Karpas-422 (cell line): ENCODE results near the gene CCDC92B. TPM values are rescaled to one million over a fixed set of nuclear protein-coding genes. Genes with fewer than 3 reads are reported as not detected.
"Not testable (repeated sequence)": the region's sequence is repeated elsewhere in the genome, so short reads cannot be mapped to it uniquely, and the experiment has no call there.

Experiments used
- DNase-seq: peaks from one replicate; pipeline ENCODE4 v3.0.0-alpha.2; 2015
- H2AFZ ChIP-seq: fragments of 200-600 bp; sonication (generic); 2 replicates; pipeline ENCODE4 v1.6.1; 2014; ENCODE audit warnings: antibody characterized with exemption, low read length, mixed read lengths
- H3K27ac ChIP-seq: fragments of 200-600 bp; sonication (generic); 2 replicates; pipeline ENCODE4 v1.5.1; 2014; ENCODE audit warnings: mild to moderate bottlenecking, low read length, moderate library complexity
- H3K27me3 ChIP-seq: fragments of 200-600 bp; sonication (generic); 2 replicates; pipeline ENCODE4 v1.6.1; 2014; ENCODE audit warnings: low read length, mixed read lengths
- H3K36me3 ChIP-seq: fragments of 200-600 bp; sonication (generic); 2 replicates; pipeline ENCODE4 v1.6.1; 2014; ENCODE audit warnings: low read length, mixed read lengths; ENCODE audit not compliant: insufficient read depth
- H3K4me1 ChIP-seq: fragments of 200-600 bp; sonication (generic); 2 replicates; pipeline ENCODE4 v1.6.1; 2014; ENCODE audit warnings: mild to moderate bottlenecking, low read length, mixed read lengths
- H3K4me2 ChIP-seq: fragments of 200-600 bp; sonication (generic); 2 replicates; pipeline ENCODE4 v1.6.1; 2014; ENCODE audit warnings: low read length, low read depth, mild to moderate bottlenecking; ENCODE audit not compliant: poor library complexity, severe bottlenecking
- H3K4me3 ChIP-seq: fragments of 200-600 bp; sonication (generic); 2 replicates; pipeline ENCODE4 v1.5.1; 2014; ENCODE audit warnings: mild to moderate bottlenecking, antibody characterized with exemption, low read length, mixed read lengths
- H3K79me2 ChIP-seq: fragments of 200-600 bp; sonication (generic); 2 replicates; pipeline ENCODE4 v1.6.1; 2014; ENCODE audit warnings: mild to moderate bottlenecking, low read length, mixed read lengths
- H3K9ac ChIP-seq: fragments of 200-600 bp; sonication (generic); 2 replicates; pipeline ENCODE4 v1.6.0; 2014; ENCODE audit warnings: low read length
- H3K9me2 ChIP-seq: fragments of 200-600 bp; sonication (generic), shearing (Covaris generic); replicated peaks from 2 replicates; pipeline ENCODE4 v1.6.0; 2014; ENCODE audit warnings: mild to moderate bottlenecking, low read length, moderate library complexity; ENCODE audit not compliant: insufficient read depth
- H3K9me3 ChIP-seq: fragments of 300-700, 200-600 bp; sonication (generic); 2 replicates; pipeline ENCODE4 v1.6.1; 2014; ENCODE audit warnings: low read length, mixed read lengths
- H4K20me1 ChIP-seq: fragments of 200-600 bp; sonication (generic); 2 replicates; pipeline ENCODE4 v1.6.1; 2014; ENCODE audit warnings: mild to moderate bottlenecking, antibody characterized with exemption, low read length, low read depth; ENCODE audit not compliant: insufficient read depth
- total RNA-seq: library from RNA; depleted of rRNA; stranded (reverse); fragments of >200 nt; shearing (Covaris generic); gene quantifications from 2 replicates; pipeline ENCODE4 v1.2.3, GENCODE V29; 2014; ENCODE audit warnings: low replicate concordance

Gene CCDC92B
- total RNA-seq, 1 experiment from 2014 or later = not detected

GRCh38 chr17:2782055-2782454 lies 32.6 kb upstream of the CCDC92B start:
- H4K20me1 ChIP-seq = no peaks in the 10 kb centered on the region
- H3K4me2 ChIP-seq = no peak overlapping the region
- no peaks in the 10 kb centered on the region for H3K9me3 ChIP-seq
- no peak overlapping the region for H3K9ac ChIP-seq
- no peaks in the 10 kb centered on the region for H3K4me1 ChIP-seq
- H3K27ac ChIP-seq = no peak overlapping the region
- H3K4me3 ChIP-seq = no peak overlapping the region
- H2AFZ ChIP-seq = no peak overlapping the region
- no peaks in the 10 kb centered on the region for H3K36me3 ChIP-seq
- no peaks in the 10 kb centered on the region for H3K9me2 ChIP-seq
- no peak for DNase-seq
- H3K79me2 ChIP-seq = no peaks in the 10 kb centered on the region
- H3K27me3 ChIP-seq = no peaks in the 10 kb centered on the region

DNA sequence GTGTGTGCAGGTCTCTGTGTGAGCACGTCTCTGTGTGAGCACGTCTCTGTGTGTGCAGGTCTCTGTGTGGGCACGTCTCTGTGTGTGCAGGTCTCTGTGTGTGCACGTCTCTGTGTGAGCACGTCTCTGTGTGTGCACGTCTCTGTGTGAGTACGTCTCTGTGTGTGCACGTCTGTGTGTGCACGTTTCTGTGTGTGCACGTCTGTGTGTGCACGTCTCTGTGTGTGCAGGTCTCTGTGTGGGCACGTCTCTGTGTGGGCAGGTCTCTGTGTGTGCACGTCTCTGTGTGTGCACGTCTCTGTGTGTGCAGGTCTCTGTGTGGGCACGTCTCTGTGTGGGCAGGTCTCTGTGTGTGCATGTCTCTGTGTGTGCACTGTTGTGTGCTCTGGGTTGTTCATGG lies 32.1 kb upstream of the CCDC92B start:
- not testable (repeated sequence) for H4K20me1 ChIP-seq, H3K27me3 ChIP-seq, H3K27ac ChIP-seq, H3K9ac ChIP-seq, H3K4me2 ChIP-seq, H3K9me3 ChIP-seq, H3K36me3 ChIP-seq, H3K9me2 ChIP-seq, DNase-seq, H3K4me1 ChIP-seq, H2AFZ ChIP-seq, H3K4me3 ChIP-seq, H3K79me2 ChIP-seq

- H3K27ac ChIP-seq = no peak overlapping the region
- no peak overlapping the region for H3K4me3 ChIP-seq
- H3K79me2 ChIP-seq = no peaks in the 10 kb centered on the region
- no peaks in the 10 kb centered on the region for H3K9me2 ChIP-seq
- H3K36me3 ChIP-seq = no peaks in the 10 kb centered on the region
- H4K20me1 ChIP-seq = no peaks in the 10 kb centered on the region
- no peak overlapping the region for H3K9ac ChIP-seq
- no peak overlapping the region for H3K4me2 ChIP-seq
- no peak for DNase-seq
- no peaks in the 10 kb centered on the region for H3K9me3 ChIP-seq
- no peak overlapping the region for H2AFZ ChIP-seq
- no peaks in the 10 kb centered on the region for H3K4me1 ChIP-seq
- no peaks in the 10 kb centered on the region for H3K27me3 ChIP-seq
Observed at GRCh38 chr17:2780931-2781454, 31.5 kb upstream of the CCDC92B start.

- DNase-seq = no peak
- Histone ChIP-seq H3K9me3 (no peaks in the 10 kb centered on the region), H3K27ac (no peak overlapping the region), H3K4me1 (no peaks in the 10 kb centered on the region), H2AFZ (no peak overlapping the region), H3K27me3 (no peaks in the 10 kb centered on the region), H3K9ac (no peak overlapping the region), H3K4me2 (no peak overlapping the region), H3K9me2 (no peaks in the 10 kb centered on the region), H4K20me1 (no peaks in the 10 kb centered on the region), H3K79me2 (no peaks in the 10 kb centered on the region), H3K36me3 (no peaks in the 10 kb centered on the region), H3K4me3 (no peak overlapping the region)
Observed at GRCh38 chr17:2780256-2780655, 30.8 kb upstream of the CCDC92B start.

GRCh38 chr17:2779545-2779944 lies 30.1 kb upstream of the CCDC92B start:
- H3K9ac ChIP-seq = no peak overlapping the region
- H3K79me2 ChIP-seq = no peaks in the 10 kb centered on the region
- no peak for DNase-seq
- H3K4me2 ChIP-seq = no peak overlapping the region
- H3K4me1 ChIP-seq = no peaks in the 10 kb centered on the region
- no peaks in the 10 kb centered on the region for H3K27me3 ChIP-seq
- no peaks in the 10 kb centered on the region for H3K36me3 ChIP-seq
- H4K20me1 ChIP-seq = no peaks in the 10 kb centered on the region
- H3K9me2 ChIP-seq = no peaks in the 10 kb centered on the region
- no peak overlapping the region for H2AFZ ChIP-seq
- no peaks in the 10 kb centered on the region for H3K9me3 ChIP-seq
- no peak overlapping the region for H3K4me3 ChIP-seq
- no peak overlapping the region for H3K27ac ChIP-seq

DNA sequence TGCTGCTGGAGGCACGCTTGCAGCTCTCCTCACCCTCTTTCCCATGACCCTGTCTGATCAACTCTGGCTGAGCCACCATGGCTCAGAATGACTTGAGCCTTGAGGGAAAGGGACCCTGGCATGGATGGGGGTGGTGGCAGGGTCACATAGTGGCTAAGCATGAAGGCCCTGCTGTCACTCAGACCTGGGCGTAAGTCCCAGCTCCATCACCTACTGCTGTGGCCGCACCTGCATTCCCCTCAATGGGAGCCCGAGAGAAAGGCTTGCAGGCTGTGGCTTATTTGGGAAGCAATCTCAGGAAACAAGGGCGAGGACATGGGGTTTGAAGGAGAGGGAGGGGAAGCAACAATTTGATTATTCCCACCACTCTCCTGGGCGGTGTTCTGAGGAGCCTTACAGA lies 29.0 kb upstream of the CCDC92B start:
- no peak overlapping the region for H2AFZ ChIP-seq
- H3K4me1 ChIP-seq = no peaks in the 10 kb centered on the region
- no peaks in the 10 kb centered on the region for H4K20me1 ChIP-seq
- H3K79me2 ChIP-seq = no peaks in the 10 kb centered on the region
- H3K9me3 ChIP-seq = no peaks in the 10 kb centered on the region
- no peak overlapping the region for H3K9ac ChIP-seq
- no peaks in the 10 kb centered on the region for H3K9me2 ChIP-seq
- no peak for DNase-seq
- no peak overlapping the region for H3K4me2 ChIP-seq
- no peaks in the 10 kb centered on the region for H3K27me3 ChIP-seq
- no peak overlapping the region for H3K27ac ChIP-seq
- no peaks in the 10 kb centered on the region for H3K36me3 ChIP-seq
- no peak overlapping the region for H3K4me3 ChIP-seq

GRCh38 chr17:2777242-2777867 lies 27.9 kb upstream of the CCDC92B start:
- Histone ChIP-seq H3K4me1 (no peaks in the 10 kb centered on the region), H4K20me1 (no peaks in the 10 kb centered on the region), H3K9me2 (no peaks in the 10 kb centered on the region), H3K9me3 (no peaks in the 10 kb centered on the region), H3K9ac (no peak overlapping the region), H3K36me3 (no peaks in the 10 kb centered on the region), H3K27me3 (no peaks in the 10 kb centered on the region), H2AFZ (no peak overlapping the region), H3K4me2 (no peak overlapping the region), H3K79me2 (no peaks in the 10 kb centered on the region), H3K4me3 (no peak overlapping the region), H3K27ac (no peak overlapping the region)
- no peak for DNase-seq

GRCh38 chr17:2776589-2777241 lies 27.3 kb upstream of the CCDC92B start:
- Histone ChIP-seq H3K36me3 (no peaks in the 10 kb centered on the region), H3K4me2 (no peak overlapping the region), H3K4me1 (no peaks in the 10 kb centered on the region), H3K27ac (no peak overlapping the region), H3K9me2 (no peaks in the 10 kb centered on the region), H3K27me3 (no peaks in the 10 kb centered on the region), H2AFZ (no peak overlapping the region), H3K79me2 (no peaks in the 10 kb centered on the region), H3K9me3 (no peaks in the 10 kb centered on the region), H3K4me3 (no peak overlapping the region), H3K9ac (no peak overlapping the region), H4K20me1 (no peaks in the 10 kb centered on the region)
- DNase-seq = no peak
